Lower leg skin (tissue), 4 donors: ENCODE results near the gene SCFD2. TPM values are rescaled to one million over a fixed set of nuclear protein-coding genes. Genes with fewer than 3 reads are reported as not detected.

Experiments used
- DNase-seq, 2 donors: peaks; one replicate each; pipeline ENCODE4 v3.0.0-alpha.2; 2019; ENCODE audit warnings: low spot score in 2 of 2
- H3K4me3 ChIP-seq: fragments of 200-600 bp; sonication (generic); 2 replicates; pipeline ENCODE4 v1.5.1; 2017; ENCODE audit warnings: mild to moderate bottlenecking, low read depth; ENCODE audit not compliant: poor library complexity, severe bottlenecking
- POLR2A ChIP-seq, 2 donors: fragments of 450-650 bp; IDR thresholded peaks; one replicate each; pipeline ENCODE4 v1.6.1; 2016 to 2017; ENCODE audit warnings: antibody characterized with exemption in 2 of 2, mild to moderate bottlenecking in 1 of 2, moderate library complexity in 1 of 2
- WGBS, 2 donors: methylation state at CpG; one replicate each; pipeline ENCODE4 v1.1.5; 2018; 5-methylcytosine and 5-hydroxymethylcytosine counted together
- intact Hi-C: fragments of 100-400 bp; cut with DNase I; formaldehyde crosslinking; loops from one replicate; pipeline ENCODE4 v1.15.0; 2023; ENCODE audit warnings: low total_unique reads
- total RNA-seq, 4 donors: library from RNA; depleted of rRNA; stranded (reverse); fragments of >200 nt; gene quantifications; one replicate each; pipeline ENCODE4 v1.1.0, GENCODE V29; 2016
- TF ChIP-seq, protein P1 (sequence below), 3 donors: fragments of 450-650 bp; IDR thresholded peaks; one replicate each; pipeline ENCODE4 v1.5.1; 2016; ENCODE audit warnings: antibody characterized with exemption in 3 of 3, mild to moderate bottlenecking in 3 of 3, moderate library complexity in 2 of 3

SCFD2 gene
- total RNA-seq, 4 donors from 2014 or later: 13.6 to 23.3 (median 19.0) TPM

- TF ChIP-seq, protein P1, sequence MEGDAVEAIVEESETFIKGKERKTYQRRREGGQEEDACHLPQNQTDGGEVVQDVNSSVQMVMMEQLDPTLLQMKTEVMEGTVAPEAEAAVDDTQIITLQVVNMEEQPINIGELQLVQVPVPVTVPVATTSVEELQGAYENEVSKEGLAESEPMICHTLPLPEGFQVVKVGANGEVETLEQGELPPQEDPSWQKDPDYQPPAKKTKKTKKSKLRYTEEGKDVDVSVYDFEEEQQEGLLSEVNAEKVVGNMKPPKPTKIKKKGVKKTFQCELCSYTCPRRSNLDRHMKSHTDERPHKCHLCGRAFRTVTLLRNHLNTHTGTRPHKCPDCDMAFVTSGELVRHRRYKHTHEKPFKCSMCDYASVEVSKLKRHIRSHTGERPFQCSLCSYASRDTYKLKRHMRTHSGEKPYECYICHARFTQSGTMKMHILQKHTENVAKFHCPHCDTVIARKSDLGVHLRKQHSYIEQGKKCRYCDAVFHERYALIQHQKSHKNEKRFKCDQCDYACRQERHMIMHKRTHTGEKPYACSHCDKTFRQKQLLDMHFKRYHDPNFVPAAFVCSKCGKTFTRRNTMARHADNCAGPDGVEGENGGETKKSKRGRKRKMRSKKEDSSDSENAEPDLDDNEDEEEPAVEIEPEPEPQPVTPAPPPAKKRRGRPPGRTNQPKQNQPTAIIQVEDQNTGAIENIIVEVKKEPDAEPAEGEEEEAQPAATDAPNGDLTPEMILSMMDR (IDR thresholded peaks at IDR 0.05): no peak
- no peak for TF ChIP-seq POLR2A (IDR thresholded peaks at IDR 0.05)
- no peak for DNase-seq
- intact Hi-C loops: no loop called here
- no peak overlapping the region for H3K4me3 ChIP-seq
- WGBS, 2 donors: 88 to 94% methylated on average over 2 of the region's 2 CpGs
Measured at GRCh38 chr4:52933738-52934137, 432.1 kb downstream of the SCFD2 start.

DNA sequence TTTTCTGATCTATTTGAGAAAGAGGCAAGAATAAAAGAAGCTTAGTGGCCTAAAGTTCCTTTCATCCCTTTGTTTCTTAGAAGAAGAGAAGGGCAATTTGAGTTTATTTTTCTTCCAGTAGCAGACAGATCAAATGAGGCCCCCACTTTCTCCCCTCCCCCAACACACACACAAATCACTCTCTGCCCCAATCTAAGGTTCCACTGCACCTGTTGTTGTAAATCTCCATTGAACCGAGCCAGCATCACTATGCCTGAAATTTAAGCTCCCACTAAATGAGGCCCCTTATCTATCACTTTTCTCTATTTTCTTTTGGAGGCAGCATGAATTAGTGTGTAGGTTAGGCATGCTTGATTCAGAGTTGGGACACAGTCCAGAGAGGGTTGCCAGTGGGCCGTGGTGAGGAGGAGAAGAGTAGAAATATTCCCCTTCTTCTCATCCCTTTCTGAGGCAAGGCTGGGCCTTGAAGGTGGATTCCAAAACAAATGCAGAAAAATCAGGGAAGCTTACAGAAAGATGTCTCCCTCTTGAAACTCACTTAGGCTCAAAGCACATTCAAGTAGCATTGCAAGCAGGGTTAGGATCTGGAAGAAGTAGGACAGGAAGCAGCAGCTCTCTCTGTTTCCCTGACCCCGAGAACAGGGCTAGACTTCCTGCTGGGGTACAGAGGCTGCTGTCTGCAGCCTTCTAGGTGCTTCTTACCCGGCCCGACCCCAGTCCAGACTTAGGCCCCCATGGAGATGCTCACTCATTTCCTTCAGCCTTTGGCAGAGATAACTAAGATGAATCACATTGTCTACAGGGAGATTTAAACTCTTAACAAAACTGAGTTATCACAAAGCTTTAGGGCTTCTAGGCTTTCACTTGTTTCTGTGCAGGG lies 433.0 kb downstream of the SCFD2 start:
- TF ChIP-seq POLR2A (IDR thresholded peaks at IDR 0.05): no peak
- TF ChIP-seq, protein P1 (IDR thresholded peaks at IDR 0.05): no peak
- no peak for DNase-seq
- H3K4me3 ChIP-seq: no peak overlapping the region
- 74 to 81% methylated on average over 5 of the region's 5 CpGs for WGBS, 2 donors
- intact Hi-C loops: no loop called here

GRCh38 chr4:52931243-52931642 lies 434.6 kb downstream of the SCFD2 start:
- no peak for DNase-seq
- no peak overlapping the region for H3K4me3 ChIP-seq
- TF ChIP-seq, protein P1 (IDR thresholded peaks at IDR 0.05): no peak
- no peak for TF ChIP-seq POLR2A (IDR thresholded peaks at IDR 0.05)
- 86 to 87% methylated on average over 4 of the region's 4 CpGs for WGBS, 2 donors
- intact Hi-C loops: no loop called here

DNA sequence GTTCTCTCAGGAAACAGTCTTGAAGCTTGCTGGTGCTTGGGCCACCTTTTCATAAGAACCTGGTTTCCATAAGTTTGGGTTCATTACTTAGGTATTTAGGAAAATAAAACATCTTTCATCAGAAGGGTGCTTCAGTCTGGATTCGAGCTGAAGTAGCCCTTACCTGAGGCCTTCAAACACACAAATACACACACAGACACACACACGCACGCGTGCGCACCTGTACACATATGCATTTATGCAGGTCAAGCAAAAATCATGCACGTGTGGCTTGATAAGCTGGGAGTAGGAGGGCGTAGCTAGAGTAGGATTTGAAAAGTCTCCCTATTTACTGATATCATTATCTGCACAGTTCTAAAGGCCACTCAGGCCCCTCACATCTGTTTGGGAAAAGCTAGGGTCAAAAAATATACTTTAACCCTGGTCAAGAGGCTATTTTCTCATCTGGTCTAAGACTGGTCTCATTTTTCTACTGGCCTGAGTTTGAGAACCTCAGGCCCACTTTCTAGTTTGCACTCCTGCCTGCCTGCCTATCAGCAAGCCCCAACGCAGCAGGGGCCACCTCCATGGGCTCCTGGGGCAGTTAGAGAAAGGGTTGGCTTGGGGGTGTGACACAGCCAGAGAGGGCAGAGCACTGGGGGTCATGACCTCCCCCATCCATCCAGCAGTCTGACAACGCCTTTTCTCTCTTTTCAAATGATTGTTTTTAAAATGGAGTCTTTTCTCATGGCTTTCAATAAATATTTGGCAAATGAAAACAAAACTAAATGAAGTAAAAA lies 439.5 kb downstream of the SCFD2 start:
- intact Hi-C loops: no loop called here
- TF ChIP-seq POLR2A (IDR thresholded peaks at IDR 0.05): no peak
- TF ChIP-seq, protein P1 (IDR thresholded peaks at IDR 0.05): no peak
- no peak for DNase-seq
- 95 to 97% methylated on average over 9 of the region's 9 CpGs for WGBS, 2 donors
- H3K4me3 ChIP-seq: no peak overlapping the region

DNA sequence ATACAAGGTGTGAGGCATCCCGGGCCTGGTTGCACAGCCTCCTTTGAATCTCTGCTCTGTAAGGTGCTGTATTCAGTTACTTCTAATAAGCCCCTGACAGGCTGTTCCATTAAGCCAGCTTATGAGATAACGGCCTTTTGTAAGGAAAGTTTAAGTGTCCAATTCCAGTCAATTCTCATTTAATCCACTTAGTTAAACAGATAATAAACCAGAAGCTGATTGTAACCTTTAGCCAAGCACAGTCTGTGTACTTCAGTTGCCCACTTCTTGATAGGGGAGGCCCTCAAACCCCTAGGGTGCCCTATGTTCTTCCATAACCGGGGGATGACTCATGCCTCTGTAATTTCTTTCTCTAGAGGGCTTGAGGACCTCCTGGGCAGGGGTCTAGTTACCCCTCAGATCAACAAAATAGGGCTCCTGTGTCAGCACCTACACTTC lies 440.3 kb downstream of the SCFD2 start:
- intact Hi-C loops: no loop called here
- TF ChIP-seq, protein P1 (IDR thresholded peaks at IDR 0.05): no peak
- TF ChIP-seq POLR2A (IDR thresholded peaks at IDR 0.05): no peak
- H3K4me3 ChIP-seq: no peak overlapping the region
- DNase-seq: no peak
- 87 to 89% methylated on average over 3 of the region's 3 CpGs for WGBS, 2 donors
